Rectal smooth muscle tissue (tissue), 1 donor: ENCODE measurements around the gene AFF2.

Experiments used
- H3K27ac ChIP-seq: one replicate; pipeline ENCODE4 v1.7.0; 2013; ENCODE audit warnings: low read depth, low read length, inconsistent platforms
- H3K27me3 ChIP-seq: one replicate; pipeline ENCODE4 v1.7.0; 2013; ENCODE audit warnings: low read length; ENCODE audit not compliant: control insufficient read depth, insufficient read depth
- H3K36me3 ChIP-seq: one replicate; pipeline ENCODE4 v1.7.0; 2013; ENCODE audit warnings: low read length; ENCODE audit not compliant: control insufficient read depth, insufficient read depth
- H3K4me1 ChIP-seq: one replicate; pipeline ENCODE4 v1.7.0; 2013; ENCODE audit warnings: low read length; ENCODE audit not compliant: control insufficient read depth, insufficient read depth
- H3K4me3 ChIP-seq: one replicate; pipeline ENCODE4 v1.7.0; 2013; ENCODE audit warnings: low read length
- H3K9ac ChIP-seq: one replicate; pipeline ENCODE4 v1.7.0; 2013; ENCODE audit warnings: low read length

The AFF2 gene

DNA sequence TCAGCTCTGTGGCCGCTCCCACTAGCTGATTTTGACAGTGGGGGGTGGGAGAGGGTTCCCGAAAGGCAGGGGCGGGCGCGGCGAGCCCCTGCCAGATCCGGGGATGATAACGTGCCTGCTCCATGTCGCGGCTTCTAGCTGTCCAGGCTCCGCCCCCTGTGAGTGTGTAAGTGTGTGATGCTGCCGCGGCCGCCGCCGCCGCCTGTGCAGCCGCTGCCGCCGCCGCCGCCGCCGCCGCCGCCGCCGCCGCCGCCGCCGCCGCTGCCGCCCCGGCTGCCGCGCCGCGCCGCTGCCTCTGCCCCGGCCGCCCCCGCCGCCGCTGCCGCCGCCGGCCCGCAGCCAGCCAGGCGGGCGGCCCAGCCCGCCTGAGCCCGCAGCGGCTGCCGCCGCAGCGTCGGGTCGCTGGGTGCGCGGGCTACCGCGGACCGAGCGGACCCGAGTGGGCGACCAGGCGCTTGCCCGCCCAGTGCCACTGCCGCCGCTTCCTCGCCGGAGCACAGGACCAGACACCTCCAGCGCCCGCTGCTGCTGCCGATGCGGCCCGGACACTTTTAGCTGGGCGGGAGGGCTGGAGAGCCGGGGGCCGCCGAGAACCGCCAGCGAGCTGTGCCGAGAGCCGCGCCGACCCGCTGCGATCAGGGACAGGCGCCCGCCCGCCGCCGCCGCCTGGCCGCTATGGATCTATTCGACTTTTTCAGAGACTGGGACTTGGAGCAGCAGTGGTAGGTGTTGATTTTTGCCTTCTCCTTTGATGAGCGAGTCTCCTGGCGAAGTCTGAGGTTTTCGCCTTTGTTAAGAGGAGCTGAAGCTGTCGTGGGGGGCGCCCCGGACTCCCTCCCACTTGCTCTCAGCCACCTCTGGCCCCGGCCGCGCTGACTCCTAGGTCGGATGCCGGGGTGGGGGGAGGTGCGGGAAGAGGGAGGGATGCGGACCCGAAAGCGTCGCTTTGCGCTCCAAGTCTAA, at the start of gene AFF2:
AFF2 (plus strand) TSS at position 195 of the 963 bp plus-strand sequence; CDS start at position 676, 481 bp downstream.
- H3K4me1 ChIP-seq = no peaks in the 10 kb centered on the region
- no peak within 1 kb of the TSS for H3K27ac ChIP-seq
- peaks cover 3% of the 10 kb centered on the region for H3K27me3 ChIP-seq
- peak within 1 kb of the TSS; percentile 41 for H3K4me3 ChIP-seq
- H3K36me3 ChIP-seq = no peaks in the 10 kb centered on the region
- H3K9ac ChIP-seq = no peak within 1 kb of the TSS

DNA sequence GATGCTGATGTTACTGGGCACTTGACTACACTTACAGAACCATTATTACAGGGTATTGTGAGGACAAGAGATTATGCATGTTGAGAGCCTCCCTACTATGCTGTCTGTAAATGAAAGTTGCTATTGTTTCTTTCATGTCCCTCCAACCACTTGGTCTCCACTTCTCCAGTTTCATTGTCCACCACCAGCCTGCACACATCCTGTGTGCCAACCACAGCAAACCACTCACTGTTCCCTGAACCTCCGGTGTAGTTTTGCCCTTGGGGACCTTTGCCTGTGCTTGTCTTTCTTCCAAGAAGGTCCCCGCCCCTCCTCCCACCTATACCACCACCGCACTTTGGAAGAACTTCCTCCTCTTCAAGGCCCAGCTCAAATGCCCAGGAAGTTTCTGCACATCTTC, 43.1 kb upstream of the AFF2 start:
- no peaks in the 10 kb centered on the region for H3K36me3 ChIP-seq
- H3K4me1 ChIP-seq = no peaks in the 10 kb centered on the region
- no peak overlapping the region for H3K27ac ChIP-seq
- no peak overlapping the region for H3K4me3 ChIP-seq
- H3K27me3 ChIP-seq = no peaks in the 10 kb centered on the region
- H3K9ac ChIP-seq = no peak overlapping the region

DNA sequence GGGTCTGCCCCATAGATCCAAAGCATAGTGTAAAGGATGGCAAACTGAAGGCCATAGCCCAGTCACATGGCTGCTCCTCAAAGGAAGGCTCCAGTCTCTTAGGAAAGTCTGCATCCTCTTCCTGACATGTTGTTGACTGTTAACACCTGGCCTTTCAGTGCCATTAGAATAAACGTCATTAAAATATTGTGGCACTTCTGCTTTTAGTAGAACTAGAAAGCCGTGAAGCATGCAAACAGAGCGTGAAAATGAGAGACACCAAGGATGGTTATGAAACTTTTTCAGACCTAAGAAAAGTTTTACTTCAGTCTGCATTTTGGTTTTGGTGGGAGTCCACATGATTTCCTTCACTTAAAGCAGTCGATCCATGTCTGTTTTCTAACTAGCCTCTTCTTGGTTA, 41.1 kb upstream of the AFF2 start:
- Histone ChIP-seq H3K27me3 (no peaks in the 10 kb centered on the region), H3K27ac (no peak overlapping the region), H3K9ac (no peak overlapping the region), H3K4me3 (no peak overlapping the region), H3K4me1 (no peaks in the 10 kb centered on the region), H3K36me3 (no peaks in the 10 kb centered on the region)

DNA sequence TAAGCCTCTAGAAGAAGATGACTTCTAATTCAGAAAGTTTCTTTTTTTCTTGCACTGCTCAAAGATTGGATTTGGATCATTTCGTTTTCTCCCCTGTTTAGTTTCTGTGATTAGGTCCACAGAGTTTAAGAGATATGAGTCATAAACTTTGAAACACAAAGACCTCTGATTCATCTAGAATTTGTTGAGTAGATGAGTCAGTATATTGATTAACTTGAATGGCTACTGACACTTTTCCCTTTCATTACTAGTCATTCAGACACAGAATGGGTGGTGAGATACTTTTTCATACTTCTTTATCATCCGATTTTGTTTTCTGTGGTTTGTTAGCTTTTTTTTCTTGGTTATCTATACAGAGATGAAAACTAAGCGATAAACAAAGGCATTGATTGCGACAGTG, 34.1 kb upstream of the AFF2 start:
- Histone ChIP-seq H3K4me1 (no peaks in the 10 kb centered on the region), H3K27ac (no peak overlapping the region), H3K36me3 (no peaks in the 10 kb centered on the region), H3K27me3 (no peaks in the 10 kb centered on the region), H3K4me3 (no peak overlapping the region), H3K9ac (no peak overlapping the region)

DNA sequence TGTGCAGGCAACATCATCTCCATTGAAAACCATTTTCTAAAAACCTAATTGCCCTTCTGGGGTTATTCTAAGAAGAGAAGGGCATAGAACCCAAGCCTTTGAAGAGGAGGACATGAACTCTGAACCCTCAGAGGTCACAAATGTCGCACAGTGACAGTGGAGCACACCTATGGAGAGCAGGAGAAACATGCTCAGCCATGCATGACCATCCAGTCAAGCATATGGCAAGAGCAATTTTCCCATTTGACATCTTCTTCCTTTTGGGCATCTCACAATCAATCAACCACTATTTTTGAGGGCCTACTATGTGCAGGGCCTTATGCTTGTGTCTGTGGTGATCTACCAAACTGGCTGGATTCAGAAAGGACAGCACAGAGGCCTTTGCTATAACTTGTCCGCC, 30.1 kb upstream of the AFF2 start:
- Histone ChIP-seq H3K36me3 (no peaks in the 10 kb centered on the region), H3K4me3 (no peak overlapping the region), H3K9ac (no peak overlapping the region), H3K27me3 (no peaks in the 10 kb centered on the region), H3K4me1 (no peaks in the 10 kb centered on the region), H3K27ac (no peak overlapping the region)

DNA sequence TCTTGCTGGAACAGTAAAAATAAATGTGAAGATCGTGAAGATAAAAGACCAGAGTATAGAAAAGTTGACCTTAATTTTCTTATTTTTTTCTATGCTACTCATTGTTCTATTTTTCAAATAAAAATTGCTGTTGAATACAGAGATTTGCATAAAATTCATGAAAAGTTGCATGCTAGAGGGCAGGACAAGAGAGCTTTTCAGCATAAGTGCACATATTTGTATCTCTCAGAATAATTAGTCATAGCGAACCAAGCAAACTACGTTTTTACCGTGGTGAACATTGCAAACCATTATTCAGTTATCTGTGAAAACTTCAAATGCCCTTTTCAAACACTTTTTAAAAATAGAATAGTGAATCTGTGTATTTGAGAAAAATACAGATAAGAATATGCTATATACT, 26.4 kb upstream of the AFF2 start:
- Histone ChIP-seq H3K36me3 (no peaks in the 10 kb centered on the region), H3K9ac (no peak overlapping the region), H3K27me3 (no peaks in the 10 kb centered on the region), H3K27ac (no peak overlapping the region), H3K4me3 (no peak overlapping the region), H3K4me1 (no peaks in the 10 kb centered on the region)

DNA sequence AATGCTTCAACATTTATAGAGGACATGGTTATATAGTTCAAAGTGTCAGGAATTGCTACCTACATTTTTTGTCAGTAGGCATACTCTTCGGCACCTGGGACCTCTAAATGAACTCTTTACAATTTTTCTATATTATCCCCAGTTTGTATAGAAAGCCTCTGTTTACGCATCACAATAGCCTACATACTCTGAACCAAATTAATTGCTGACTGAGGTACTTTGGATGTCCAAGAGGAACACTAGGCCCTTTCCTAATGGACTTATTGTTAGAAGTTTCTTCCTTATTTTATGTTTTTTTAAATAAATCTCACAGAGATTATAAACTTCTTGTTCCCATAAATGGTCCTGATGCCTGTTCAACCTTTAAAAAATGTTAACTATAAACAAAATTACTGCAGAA, 8.4 kb upstream of the AFF2 start:
- no peaks in the 10 kb centered on the region for H3K36me3 ChIP-seq
- H3K4me1 ChIP-seq = no peaks in the 10 kb centered on the region
- H3K9ac ChIP-seq = no peak overlapping the region
- no peaks in the 10 kb centered on the region for H3K27me3 ChIP-seq
- H3K27ac ChIP-seq = no peak overlapping the region
- no peak overlapping the region for H3K4me3 ChIP-seq

DNA sequence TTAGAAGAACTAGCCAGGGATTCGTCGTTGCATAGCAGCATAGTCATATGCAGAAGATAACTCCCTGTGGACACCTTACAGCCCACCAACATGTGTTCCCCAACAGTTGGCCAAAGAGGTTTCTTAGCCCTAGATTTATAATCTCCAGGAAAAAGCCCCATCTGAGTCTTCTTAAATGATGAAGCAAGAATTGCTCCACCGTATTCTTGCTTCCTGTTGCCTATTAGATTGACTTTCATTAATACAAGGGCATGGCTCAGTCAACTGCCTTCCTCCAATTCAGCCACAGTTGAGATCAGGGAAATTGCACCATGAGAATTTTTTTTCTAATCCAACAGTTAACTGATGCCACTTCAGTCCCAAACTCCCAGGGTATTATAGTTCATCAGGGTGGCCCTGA, 5.2 kb upstream of the AFF2 start:
- Histone ChIP-seq H3K36me3 (no peaks in the 10 kb centered on the region), H3K27me3 (no peaks in the 10 kb centered on the region), H3K27ac (no peak overlapping the region), H3K4me3 (no peak overlapping the region), H3K4me1 (no peaks in the 10 kb centered on the region), H3K9ac (no peak overlapping the region)

DNA sequence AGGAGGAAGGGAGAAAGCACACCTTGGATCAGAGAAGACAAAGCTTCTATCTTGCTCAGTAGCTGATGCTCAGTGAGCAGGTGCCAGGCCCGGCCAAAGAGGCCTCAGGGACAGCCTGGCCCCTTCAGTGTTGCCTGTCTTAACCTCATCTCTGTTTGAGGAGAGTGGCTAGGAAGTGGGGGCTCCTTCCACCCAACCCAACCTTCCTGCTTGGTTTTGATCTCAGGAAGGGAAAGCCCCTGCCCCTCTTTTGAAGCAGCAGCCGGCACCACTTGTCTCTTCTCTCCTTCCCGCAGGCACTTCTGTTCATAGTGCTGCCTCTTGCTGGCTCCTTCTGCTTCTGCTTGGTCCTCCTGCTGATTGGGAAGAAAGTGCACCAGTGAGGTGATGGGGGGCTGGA, 2.4 kb upstream of the AFF2 start:
- H3K4me1 ChIP-seq = no peaks in the 10 kb centered on the region
- H3K4me3 ChIP-seq = no peak overlapping the region
- no peaks in the 10 kb centered on the region for H3K27me3 ChIP-seq

DNA sequence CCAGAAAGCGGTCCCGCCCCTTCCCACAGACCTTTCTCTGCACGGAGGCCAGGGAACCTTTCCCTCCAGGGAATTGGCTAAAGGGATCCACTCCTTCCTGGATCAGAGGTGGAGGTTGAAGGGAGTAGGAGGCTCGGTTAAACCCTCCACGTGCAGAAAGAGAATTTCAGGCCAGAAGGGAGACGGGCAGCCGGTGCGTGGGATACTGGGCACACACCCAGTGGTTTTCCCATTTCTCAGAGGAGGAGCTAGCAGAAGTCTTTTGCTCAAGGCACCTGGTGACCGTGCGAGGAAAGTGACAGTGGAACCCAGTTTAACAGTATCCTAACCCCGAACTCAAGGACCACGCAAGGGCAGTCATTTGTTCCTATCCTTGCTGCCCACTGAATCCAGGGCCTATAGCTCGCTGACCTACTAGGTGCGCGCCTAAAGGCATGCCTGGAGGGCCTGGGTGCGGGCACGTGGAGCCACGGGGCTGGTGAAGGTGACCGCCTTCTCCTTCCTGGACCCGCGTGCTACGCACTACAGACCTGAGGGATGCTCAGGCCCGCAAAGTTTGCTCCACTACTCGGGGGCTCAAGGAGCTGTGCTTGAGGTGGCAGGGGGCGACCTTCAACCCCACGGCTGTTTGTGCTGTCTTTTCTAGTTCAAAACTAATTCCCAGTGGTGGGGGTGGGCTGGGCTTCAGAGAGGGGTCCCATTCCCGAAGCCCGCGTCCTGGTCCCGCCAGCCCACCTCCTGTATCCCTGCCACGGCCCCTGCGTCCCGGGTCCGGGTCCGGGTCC, 587 bp upstream of the AFF2 start:
- no peak overlapping the region for H3K9ac ChIP-seq
- H3K4me1 ChIP-seq = no peaks in the 10 kb centered on the region
- H3K4me3 ChIP-seq = no peak overlapping the region
- H3K27ac ChIP-seq = no peak overlapping the region
- peaks cover 3% of the 10 kb centered on the region for H3K27me3 ChIP-seq
- H3K36me3 ChIP-seq = no peaks in the 10 kb centered on the region

More for the DNA sequence above, 2.4 kb upstream of the AFF2 start:
- H3K27ac ChIP-seq = no peak overlapping the region
- no peaks in the 10 kb centered on the region for H3K36me3 ChIP-seq
- H3K9ac ChIP-seq = no peak overlapping the region

DNA sequence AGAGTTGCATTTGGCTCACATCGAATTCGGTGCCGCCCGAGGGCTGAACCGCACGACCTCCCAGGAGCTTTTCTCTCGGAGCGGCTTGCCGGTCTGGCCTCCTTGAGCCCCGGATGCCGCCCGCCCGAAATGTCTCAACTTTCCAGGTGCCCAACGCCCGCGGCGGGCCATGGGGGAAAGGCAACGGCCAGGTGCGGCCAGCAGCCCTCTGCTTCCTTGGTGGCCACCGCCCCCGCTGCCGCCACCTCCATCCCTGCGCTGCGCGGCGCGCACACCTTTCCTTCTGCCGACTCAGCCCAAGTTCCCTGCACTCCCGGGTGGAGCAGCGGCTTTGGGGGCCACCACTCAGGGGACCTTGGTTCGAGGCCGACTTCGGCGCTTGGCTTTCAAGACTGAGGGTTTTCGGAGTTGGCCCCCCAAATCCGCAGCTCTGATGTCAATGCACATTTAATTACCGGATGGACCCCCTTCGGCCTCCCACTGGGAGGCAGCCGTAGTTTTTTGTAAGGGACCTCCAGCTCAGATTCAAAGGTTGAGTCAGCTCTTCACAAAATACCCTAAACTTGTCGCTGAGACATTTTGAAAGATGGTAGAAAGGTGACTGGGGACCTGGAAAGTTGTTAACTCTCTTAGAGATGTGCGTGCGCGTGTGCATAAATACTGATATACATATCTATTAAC, 1.1 kb downstream of the AFF2 start:
- H3K9ac ChIP-seq = no peak overlapping the region
- no peak overlapping the region for H3K4me3 ChIP-seq
- H3K36me3 ChIP-seq = no peaks in the 10 kb centered on the region
- no peak overlapping the region for H3K27ac ChIP-seq
- peaks cover 3% of the 10 kb centered on the region for H3K27me3 ChIP-seq
- no peaks in the 10 kb centered on the region for H3K4me1 ChIP-seq

DNA sequence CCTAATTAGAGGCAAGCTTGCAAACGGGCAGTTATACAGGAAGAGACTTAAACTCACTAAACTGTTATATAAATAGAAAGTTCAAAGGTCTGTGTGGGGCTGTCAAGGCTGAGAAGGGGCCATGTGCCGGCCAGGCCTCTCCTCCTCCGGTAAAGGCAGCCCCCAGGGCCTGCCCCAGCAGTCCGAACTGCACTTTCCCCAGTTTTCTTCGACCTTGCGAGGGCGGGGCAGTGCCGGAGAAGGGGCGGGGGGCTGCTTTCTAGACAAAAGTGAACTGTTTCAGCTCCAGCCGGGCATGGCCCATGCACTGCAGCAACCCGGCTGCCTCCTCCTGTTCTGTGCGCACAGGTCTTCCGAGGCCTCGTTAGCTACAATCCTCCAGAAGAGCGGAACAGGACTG, 4.1 kb downstream of the AFF2 start:
- H3K27me3 ChIP-seq = peaks cover 3% of the 10 kb centered on the region

More for the DNA sequence above, 4.1 kb downstream of the AFF2 start:
- Histone ChIP-seq H3K27ac (no peak overlapping the region), H3K4me3 (no peak overlapping the region), H3K4me1 (no peaks in the 10 kb centered on the region), H3K9ac (no peak overlapping the region), H3K36me3 (no peaks in the 10 kb centered on the region)
